A673 (cell line): ENCODE data around the gene KCMF1. TPM values are rescaled to one million over a fixed set of nuclear protein-coding genes. Genes with fewer than 3 reads are reported as not detected.

ENCODE experiments used
- BruUV-seq: library from RNA; stranded (reverse); fragments of 400-500 nt; replicated peaks from 2 replicates; lab custom pipeline; 2021; lab: Mats Ljungman, UMichigan
- CTCF ChIA-PET: fragments of 300-600 bp; sonication (Branson Sonifier 250); formaldehyde crosslinking; loops from one replicate; lab custom pipeline; 2022; ENCODE audit warnings: antibody characterized with exemption; lab: Charles Lee
- POLR2A ChIA-PET: fragments of 300-600 bp; sonication (Branson Sonifier 250); formaldehyde crosslinking; loops from one replicate; lab custom pipeline; 2022; ENCODE audit warnings: antibody characterized with exemption; ENCODE audit not compliant: low non-redundant PET; lab: Charles Lee
- DNase-seq: peaks from one replicate; pipeline ENCODE4 v3.0.0-alpha.2; 2015; ENCODE audit warnings: low spot score
- H3K27ac ChIP-seq: fragments of 200-600 bp; sonication (generic); 2 replicates; pipeline ENCODE4 v1.5.1; 2016; ENCODE audit warnings: mixed run types, low read depth, mild to moderate bottlenecking, mixed read lengths, antibody characterized with exemption, low read length; ENCODE audit not compliant: poor library complexity, severe bottlenecking
- H3K27me3 ChIP-seq: fragments of 200-600 bp; sonication (generic); replicated peaks from 2 replicates; pipeline ENCODE4 v1.6.1; 2017; ENCODE audit warnings: mixed run types, low read depth, mild to moderate bottlenecking, mixed read lengths, antibody characterized with exemption, low read length; ENCODE audit not compliant: insufficient read depth, poor library complexity
- H3K36me3 ChIP-seq: fragments of 200-600 bp; sonication (generic); 2 replicates; pipeline ENCODE4 v1.6.1; 2016; ENCODE audit warnings: mixed run types, mild to moderate bottlenecking, mixed read lengths, antibody characterized with exemption, low read length; ENCODE audit not compliant: insufficient read depth, poor library complexity, severe bottlenecking
- H3K4me1 ChIP-seq: fragments of 200-600 bp; sonication (generic); 2 replicates; pipeline ENCODE4 v1.6.1; 2017; ENCODE audit warnings: mixed run types, mild to moderate bottlenecking, mixed read lengths, antibody characterized with exemption, low read length; ENCODE audit not compliant: insufficient read depth, poor library complexity, severe bottlenecking
- H3K4me3 ChIP-seq: fragments of 200-600 bp; sonication (generic); 2 replicates; pipeline ENCODE4 v1.5.1; 2016; ENCODE audit warnings: low read depth, mixed run types, mild to moderate bottlenecking, mixed read lengths, low read length; ENCODE audit not compliant: poor library complexity, severe bottlenecking
- H3K9me3 ChIP-seq: fragments of 200-600 bp; sonication (generic); 2 replicates; pipeline ENCODE4 v1.6.1; 2016; ENCODE audit warnings: mixed run types, low read depth, mild to moderate bottlenecking, mixed read lengths, antibody characterized with exemption, low read length; ENCODE audit not compliant: poor library complexity, severe bottlenecking
- CTCF ChIP-seq: fragments of 300-800, 200-600 bp; sonication (generic); conservative IDR thresholded peaks from 2 replicates; pipeline ENCODE4 v1.5.1; 2017; ENCODE audit warnings: low read depth, mild to moderate bottlenecking, antibody characterized with exemption, low read length, moderate library complexity, mixed read lengths
- EZH2 ChIP-seq: fragments of 200-600 bp; sonication (generic); IDR thresholded peaks from 2 replicates; pipeline ENCODE4 v1.6.1; 2017; ENCODE audit warnings: borderline replicate concordance, low read depth, mild to moderate bottlenecking, mixed read lengths, antibody characterized with exemption, low read length; ENCODE audit not compliant: poor library complexity, severe bottlenecking
- intact Hi-C: fragments of 100-400 bp; cut with micrococcal nuclease; formaldehyde crosslinking; loops from one replicate; pipeline ENCODE4 v1.10.0; 2022; ENCODE audit not compliant: unreplicated experiment
- total RNA-seq: library from RNA; stranded (reverse); gene quantifications from 2 replicates; pipeline ENCODE4 v1.2.3, GENCODE V29; 2021

The KCMF1 gene
- total RNA-seq, 1 experiment from 2014 or later: 110 TPM

GRCh38 chr2:85083092-85083491 is 112.1 kb downstream of the KCMF1 start:
- no peak for DNase-seq
- no peak overlapping the region for H3K27ac ChIP-seq
- no peak overlapping the region for H3K4me3 ChIP-seq
- CTCF ChIA-PET: no interaction called here
- TF ChIP-seq CTCF: no peak
- no peak for TF ChIP-seq EZH2
- no peaks in the 10 kb centered on the region for H3K36me3 ChIP-seq
- POLR2A ChIA-PET: no interaction called here
- no TSS peak for BruUV-seq
- intact Hi-C loops: no loop called here
- no peaks in the 10 kb centered on the region for H3K9me3 ChIP-seq
- H3K27me3 ChIP-seq: no peaks in the 10 kb centered on the region
- no peaks in the 10 kb centered on the region for H3K4me1 ChIP-seq

GRCh38 chr2:85085563-85085962 is 114.6 kb downstream of the KCMF1 start:
- H3K9me3 ChIP-seq: no peaks in the 10 kb centered on the region
- no peak for TF ChIP-seq EZH2
- no peak for TF ChIP-seq CTCF
- H3K27ac ChIP-seq: no peak overlapping the region
- DNase-seq: no peak
- H3K27me3 ChIP-seq: no peaks in the 10 kb centered on the region
- BruUV-seq: no TSS peak
- H3K36me3 ChIP-seq: no peaks in the 10 kb centered on the region
- ChIA-PET CTCF (interaction anchor here (0.7 kb wide), 1 partner anchor 200 kb away, joined by 3 read pairs; no protein-coding TSS in a partner anchor), POLR2A (no interaction called here)
- no peak overlapping the region for H3K4me3 ChIP-seq
- intact Hi-C loops: no loop called here
- H3K4me1 ChIP-seq: no peaks in the 10 kb centered on the region

GRCh38 chr2:85087541-85087940 is 116.6 kb downstream of the KCMF1 start:
- POLR2A ChIA-PET: interaction anchor here (0.6 kb wide), 1 partner anchor 451 kb away, joined by 3 read pairs; the partner anchor contains the start of gene MAT2A
- BruUV-seq: no TSS peak
- intact Hi-C loops: no loop called here
- Histone ChIP-seq H3K27me3 (no peaks in the 10 kb centered on the region), H3K4me1 (no peaks in the 10 kb centered on the region), H3K9me3 (no peaks in the 10 kb centered on the region), H3K4me3 (no peak overlapping the region), H3K27ac (no peak overlapping the region), H3K36me3 (no peaks in the 10 kb centered on the region)
- TF ChIP-seq CTCF: no peak
- TF ChIP-seq EZH2: no peak
- no peak for DNase-seq
- CTCF ChIA-PET: no interaction called here
